HL-60 (cell line): Measurements from ENCODE around the gene CTNNA1.
"Not testable (repeated sequence)": the region's sequence is repeated elsewhere in the genome, so short reads cannot be mapped to it uniquely, and the experiment has no call there.

ENCODE experiments used
- DNase-seq, 2 experiments: peaks; one replicate each; pipeline ENCODE4 v3.0.0-alpha.2; 2010 to 2020; ENCODE audit warnings: low read depth in 1 of 2, low spot score in 1 of 2
- H3K27ac ChIP-seq: fragments of 250-450 bp; sonication (Bioruptor Pico); replicated peaks from 2 replicates; pipeline ENCODE4 v1.5.1; 2020; ENCODE audit warnings: mild to moderate bottlenecking, moderate library complexity
- H3K27me3 ChIP-seq: fragments of 250-450 bp; sonication (Bioruptor Pico); 2 replicates; pipeline ENCODE4 v1.5.1; 2021; ENCODE audit warnings: mild to moderate bottlenecking, moderate library complexity; ENCODE audit not compliant: insufficient read depth, poor library complexity, severe bottlenecking
- H3K4me3 ChIP-seq: replicated peaks from 2 replicates; pipeline ENCODE4 v1.5.1; 2011; ENCODE audit warnings: mild to moderate bottlenecking, control low read depth, low read length; ENCODE audit not compliant: insufficient read depth
- CTCF ChIP-seq: IDR thresholded peaks from one replicate; pipeline ENCODE4 v1.5.1; 2011; ENCODE audit warnings: low read length, control low read depth, inconsistent platforms; ENCODE audit not compliant: insufficient read depth
- GABPA ChIP-seq: IDR thresholded peaks from 2 replicates; pipeline ENCODE4 v1.6.1; 2012; ENCODE audit warnings: low read depth
- POLR2AphosphoS5 ChIP-seq: IDR thresholded peaks from 2 replicates; pipeline ENCODE4 v1.6.1; 2012; ENCODE audit warnings: low read depth
- REST ChIP-seq: IDR thresholded peaks from 2 replicates; pipeline ENCODE4 v1.6.1; 2012; ENCODE audit warnings: low read depth; ENCODE audit not compliant: insufficient replicate concordance
- SPI1 ChIP-seq: IDR thresholded peaks from 2 replicates; pipeline ENCODE4 v1.6.1; 2012; ENCODE audit warnings: low read depth, mild to moderate bottlenecking, borderline replicate concordance

CTNNA1 gene

GRCh38 chr5:138832218-138832617 is 79.0 kb downstream of the CTNNA1 start:
- no peak overlapping the region for H3K4me3 ChIP-seq
- H3K27ac ChIP-seq, result no peak overlapping the region
- H3K27me3 ChIP-seq, result no peaks in the 10 kb centered on the region
- no peak for DNase-seq
- TF ChIP-seq REST (no peak), GABPA (no peak), CTCF (no peak), POLR2AphosphoS5 (no peak), SPI1 (no peak)

- TF ChIP-seq REST (no peak), POLR2AphosphoS5 (no peak), SPI1 (no peak), CTCF (no peak), GABPA (no peak)
- Histone ChIP-seq H3K27me3 (no peaks in the 10 kb centered on the region), H3K27ac (no peak overlapping the region), H3K4me3 (no peak overlapping the region)
- no peak for DNase-seq
Observed at GRCh38 chr5:138833080-138833479, 79.9 kb downstream of the CTNNA1 start.

- TF ChIP-seq GABPA, result no peak
- no peak for TF ChIP-seq POLR2AphosphoS5
- Histone ChIP-seq H3K27me3 (no peaks in the 10 kb centered on the region), H3K4me3 (no peak overlapping the region), H3K27ac (no peak overlapping the region)
- no peak for DNase-seq
Observed at GRCh38 chr5:138833726-138834480, 80.7 kb downstream of the CTNNA1 start.

- not testable (repeated sequence) for H3K4me3 ChIP-seq, H3K27me3 ChIP-seq, DNase-seq, H3K27ac ChIP-seq
Observed at GRCh38 chr5:138834853-138835252, 81.6 kb downstream of the CTNNA1 start.

GRCh38 chr5:138837160-138837559 is 83.9 kb downstream of the CTNNA1 start:
- Histone ChIP-seq H3K4me3 (no peak overlapping the region), H3K27ac (no peak overlapping the region), H3K27me3 (no peaks in the 10 kb centered on the region)
- TF ChIP-seq CTCF (no peak), GABPA (no peak), REST (no peak), SPI1 (no peak)
- no peak for DNase-seq
